OCI-LY1 (cell line): Measurements from ENCODE around the gene IL1F10.

Source experiments
- CTCF ChIP-seq: fragments of 200-600 bp; sonication (generic), shearing (Covaris generic); IDR thresholded peaks from 2 replicates; pipeline ENCODE4 v1.5.1; 2017; ENCODE audit warnings: mild to moderate bottlenecking, antibody characterized with exemption, low read length, moderate library complexity, mixed read lengths
- EZH2 ChIP-seq: fragments of 200-600 bp; sonication (generic), shearing (Covaris generic); IDR thresholded peaks from 2 replicates; pipeline ENCODE4 v1.8.0; 2017; ENCODE audit warnings: borderline replicate concordance, mixed run types, mild to moderate bottlenecking, antibody characterized with exemption, low read length, moderate library complexity, mixed read lengths

GRCh38 chr2:113124181-113124961 lies 56.6 kb downstream of the IL1F10 start:
- TF ChIP-seq CTCF (no peak), EZH2 (no peak)
